HTR-8/SVneo (cell line): ENCODE measurements around the gene ELP6.
"Not testable (repeated sequence)": the region's sequence is repeated elsewhere in the genome, so short reads cannot be mapped to it uniquely, and the experiment has no call there.

Experiments
- DNase-seq: peaks from one replicate; pipeline ENCODE4 v3.0.0; 2011; ENCODE audit warnings: low spot score, mixed read lengths; ENCODE audit not compliant: insufficient read length
- FAIRE-seq: peaks from 2 replicates; lab custom pipeline; 2011; peaks lifted over from hg19 to GRCh38; lab: Jason Lieb, UNC

The ELP6 gene

DNA sequence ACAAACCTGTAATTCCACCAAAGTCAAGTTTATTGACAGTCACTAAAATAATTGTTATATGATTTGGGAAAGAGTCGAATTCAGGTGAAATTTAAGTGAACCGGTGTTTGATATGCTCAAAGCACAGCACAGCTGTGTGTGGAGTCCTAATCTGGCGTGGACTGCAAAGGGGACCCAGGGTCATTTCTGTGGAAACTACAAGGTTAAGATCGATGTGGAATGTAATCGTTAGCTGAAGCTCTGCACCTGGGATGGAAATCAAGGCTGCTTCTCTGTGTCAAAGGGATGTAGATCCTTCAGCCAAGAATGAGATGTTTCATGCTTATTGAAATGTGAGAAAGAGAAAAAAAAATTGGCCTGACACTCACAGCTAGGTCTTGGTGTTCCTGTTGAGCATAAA, 1.6 kb upstream of the ELP6 start:
- DNase-seq: no peak
- no peak for FAIRE-seq

DNA sequence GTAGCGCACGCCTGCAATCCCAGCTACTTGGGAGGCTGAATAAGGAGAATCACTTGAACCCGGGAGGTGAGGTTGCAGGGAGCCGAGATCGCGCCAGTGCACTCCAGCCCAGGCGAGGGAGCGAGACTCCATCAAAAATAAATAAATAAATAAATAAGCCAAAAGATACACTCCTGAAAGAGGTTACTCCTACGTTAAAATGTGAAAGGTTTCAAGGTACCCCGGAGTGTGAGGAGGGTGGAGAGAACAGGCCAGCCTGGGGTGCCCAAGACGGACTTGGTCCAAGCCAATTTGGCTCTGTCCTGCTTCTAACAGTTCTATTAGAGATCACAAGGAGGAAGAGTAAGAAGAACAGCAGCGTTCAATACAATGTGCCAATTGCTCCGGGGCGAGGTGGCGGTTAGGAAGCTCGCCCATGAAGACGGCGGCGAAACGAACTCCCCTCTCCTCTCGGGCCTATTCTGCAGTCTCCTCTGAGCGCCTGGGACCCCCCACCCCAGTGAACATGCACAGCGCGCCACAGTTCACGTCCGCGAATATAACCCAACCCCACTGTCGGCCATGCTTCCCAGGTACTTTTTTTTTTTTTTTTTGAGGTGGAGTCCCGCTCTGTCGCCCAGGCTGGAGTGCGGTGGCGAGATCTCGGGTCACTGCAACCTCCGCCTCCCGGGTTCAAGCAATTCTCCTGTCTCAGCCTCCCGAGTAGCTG, 942 bp downstream of the ELP6 start:
- no peak for FAIRE-seq
- peak; percentile 7 for DNase-seq

DNA sequence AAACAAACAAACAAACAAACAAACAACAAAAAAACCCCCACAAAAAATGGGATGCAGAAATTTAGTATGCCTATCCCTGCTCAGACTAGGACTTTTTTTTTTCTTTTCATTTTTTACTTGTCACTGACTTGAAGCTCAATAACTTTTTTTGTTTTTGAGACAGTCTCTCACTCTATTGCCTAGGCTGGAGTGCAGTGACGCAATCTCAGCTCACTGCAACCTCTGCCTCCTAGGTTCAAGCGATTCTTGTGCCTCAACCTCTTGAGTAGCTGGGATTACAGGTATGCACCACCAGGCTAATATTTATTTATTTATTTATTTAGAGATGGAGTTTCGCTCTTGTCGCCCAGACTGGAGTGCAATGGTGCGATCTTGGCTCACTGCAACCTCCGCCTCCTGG, 8.2 kb downstream of the ELP6 start:
- DNase-seq, FAIRE-seq: not testable (repeated sequence)

DNA sequence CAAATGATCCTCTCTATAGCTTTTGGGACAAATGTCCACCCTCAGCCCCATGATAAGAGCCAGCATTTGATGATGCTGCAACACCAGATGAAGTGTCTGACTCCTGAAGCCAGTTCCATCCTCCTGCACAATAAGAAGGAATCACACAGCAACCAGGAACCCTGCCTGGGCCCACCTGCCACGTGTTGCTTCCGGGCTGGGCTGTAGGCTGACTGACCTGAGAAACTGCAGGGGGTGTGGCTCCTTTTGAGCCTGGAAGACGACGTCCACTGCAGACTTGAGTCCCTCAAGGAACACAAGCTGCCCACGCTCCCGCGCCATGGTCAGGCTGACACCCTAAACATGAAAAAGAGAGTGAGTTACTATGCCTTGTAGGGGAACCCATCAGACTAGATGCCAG, 9.4 kb downstream of the ELP6 start:
- FAIRE-seq (no peak), DNase-seq (no peak)

DNA sequence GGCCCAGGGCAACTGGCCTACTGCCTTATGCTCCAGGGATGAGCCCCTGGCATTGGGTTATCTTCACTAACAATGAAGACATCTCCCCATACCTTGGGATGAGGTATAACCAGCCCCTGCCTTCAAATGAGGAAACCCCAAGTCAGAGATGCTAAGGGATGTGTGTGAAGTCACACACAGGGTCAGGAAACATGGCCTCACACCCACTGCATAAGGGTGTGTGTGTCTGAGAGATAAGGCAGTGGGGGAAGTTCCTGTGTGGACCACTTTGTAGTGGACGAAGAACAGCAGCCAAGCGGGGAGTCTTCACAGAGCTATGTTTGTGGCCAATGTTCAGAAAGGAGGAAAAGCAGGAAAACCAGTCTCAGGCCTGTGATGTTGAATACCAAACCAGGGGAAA, 10.5 kb downstream of the ELP6 start:
- no peak for DNase-seq
- FAIRE-seq: no peak

- no peak for FAIRE-seq
- no peak for DNase-seq
These were observed 16.6 kb downstream of the ELP6 start for GRCh38 chr3:47496892-47497291.

GRCh38 chr3:47495886-47496285, 17.6 kb downstream of the ELP6 start:
- no peak for FAIRE-seq
- DNase-seq: no peak

- no peak for DNase-seq
- no peak for FAIRE-seq
These were observed 18.4 kb downstream of the ELP6 start for GRCh38 chr3:47495111-47495510.

DNA sequence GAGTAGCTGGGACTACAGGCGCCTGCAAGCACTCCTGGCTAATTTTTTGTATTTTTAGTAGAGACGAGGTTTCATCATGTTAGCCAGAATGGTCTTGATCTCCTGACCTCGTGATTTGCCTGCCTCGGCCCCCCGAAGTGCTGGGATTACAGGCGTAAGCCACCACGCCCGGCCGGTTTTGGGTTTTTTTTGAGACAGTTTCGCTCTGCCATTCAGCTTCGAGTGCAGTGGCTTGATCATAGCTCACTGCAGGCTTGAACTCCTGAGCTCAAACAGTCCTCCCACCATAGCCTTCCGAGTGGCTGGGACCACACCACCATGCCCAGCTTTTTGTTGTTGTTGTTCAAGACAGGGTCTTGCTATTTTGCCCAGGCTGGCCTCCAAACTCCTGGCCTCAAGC, 21.7 kb downstream of the ELP6 start:
- DNase-seq (no peak), FAIRE-seq (no peak)

- FAIRE-seq (no peak), DNase-seq (no peak)
These were observed 22.3 kb downstream of the ELP6 start for GRCh38 chr3:47491186-47491585.

DNA sequence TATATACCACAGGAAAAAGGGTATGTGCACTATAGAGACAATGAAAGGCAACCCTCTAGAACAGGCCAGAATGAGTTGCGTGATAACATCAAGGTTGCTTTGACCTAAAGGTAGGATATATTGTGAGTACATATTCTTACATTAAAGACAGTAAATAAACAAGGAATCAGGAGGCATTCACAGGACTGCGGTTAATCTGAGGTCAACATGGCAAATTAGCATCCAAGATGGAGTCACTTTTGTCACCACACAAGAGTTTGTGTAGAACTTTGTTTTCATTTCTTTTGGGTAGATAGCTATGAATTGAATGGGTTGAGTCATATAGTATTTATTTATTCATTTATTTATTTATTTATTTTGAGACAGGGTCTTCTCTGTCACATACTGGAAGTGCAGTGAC, 26.2 kb downstream of the ELP6 start:
- FAIRE-seq: no peak
- DNase-seq: no peak

DNA sequence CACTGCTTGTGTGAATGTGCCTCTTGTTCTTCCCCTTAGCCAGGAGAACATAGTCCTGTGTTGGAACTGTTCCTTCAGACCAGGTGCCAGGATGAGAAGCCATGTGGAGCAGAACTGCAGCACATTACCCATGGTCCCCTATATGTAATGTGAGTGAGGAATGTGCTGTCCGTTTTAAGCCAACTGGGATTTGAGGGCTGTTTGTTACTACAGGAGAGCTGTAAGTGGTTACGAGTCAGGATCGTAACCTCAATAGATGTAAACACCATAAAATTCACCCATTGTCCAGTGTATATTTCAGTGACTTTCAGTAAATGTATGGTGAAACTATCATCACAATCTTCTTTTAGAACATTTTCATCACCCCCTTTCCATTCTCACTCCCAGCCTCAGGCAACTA, 27.7 kb downstream of the ELP6 start:
- FAIRE-seq (no peak), DNase-seq (no peak)

- FAIRE-seq: no peak
- no peak for DNase-seq
These were observed 31.1 kb downstream of the ELP6 start for GRCh38 chr3:47482366-47482765.

DNA sequence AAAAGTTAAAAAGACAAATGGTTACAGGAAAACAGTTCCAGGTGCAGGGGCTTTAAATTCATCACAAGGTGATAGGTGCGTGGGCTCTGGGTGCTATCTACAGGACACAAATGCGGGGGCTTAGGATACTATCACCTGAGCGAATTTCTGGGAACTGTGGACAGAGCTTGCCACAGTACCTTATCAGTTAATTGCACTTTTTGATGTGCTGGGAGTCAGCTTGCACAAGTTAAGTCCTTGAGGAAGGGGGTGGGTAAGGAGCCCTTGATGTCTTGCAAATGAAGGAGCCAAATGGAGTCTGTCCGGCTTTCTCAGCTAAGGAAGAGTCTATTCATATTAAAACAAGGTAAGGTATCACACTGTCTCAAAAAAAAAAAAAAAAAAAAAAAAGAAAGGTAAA, 31.7 kb downstream of the ELP6 start:
- not testable (repeated sequence) for FAIRE-seq, DNase-seq

- DNase-seq, FAIRE-seq: not testable (repeated sequence)
These were observed 33.2 kb downstream of the ELP6 start for GRCh38 chr3:47480267-47480666.

GRCh38 chr3:47479826-47480160, 33.7 kb downstream of the ELP6 start:
- FAIRE-seq (no peak), DNase-seq (no peak)

DNA sequence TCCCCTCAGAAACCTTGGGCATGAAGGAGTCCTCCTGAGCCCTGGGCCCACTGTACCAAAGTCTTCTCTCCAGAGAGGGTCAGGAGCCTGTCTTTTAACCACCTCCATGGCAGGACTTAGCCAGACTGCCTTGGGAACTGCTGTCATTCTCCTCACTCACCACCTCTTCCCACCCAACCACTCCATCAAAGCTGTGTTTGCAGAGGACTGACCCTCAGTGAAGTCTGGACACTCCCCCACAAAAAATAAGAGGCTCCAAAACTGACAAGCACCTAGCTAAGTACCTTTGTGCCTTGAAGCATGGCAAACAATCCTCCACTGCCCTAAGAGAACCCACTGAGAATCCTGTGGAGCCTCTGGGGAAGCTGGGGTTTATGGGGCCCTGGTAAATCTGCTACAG, 35.5 kb downstream of the ELP6 start:
- DNase-seq (no peak), FAIRE-seq (no peak)

DNA sequence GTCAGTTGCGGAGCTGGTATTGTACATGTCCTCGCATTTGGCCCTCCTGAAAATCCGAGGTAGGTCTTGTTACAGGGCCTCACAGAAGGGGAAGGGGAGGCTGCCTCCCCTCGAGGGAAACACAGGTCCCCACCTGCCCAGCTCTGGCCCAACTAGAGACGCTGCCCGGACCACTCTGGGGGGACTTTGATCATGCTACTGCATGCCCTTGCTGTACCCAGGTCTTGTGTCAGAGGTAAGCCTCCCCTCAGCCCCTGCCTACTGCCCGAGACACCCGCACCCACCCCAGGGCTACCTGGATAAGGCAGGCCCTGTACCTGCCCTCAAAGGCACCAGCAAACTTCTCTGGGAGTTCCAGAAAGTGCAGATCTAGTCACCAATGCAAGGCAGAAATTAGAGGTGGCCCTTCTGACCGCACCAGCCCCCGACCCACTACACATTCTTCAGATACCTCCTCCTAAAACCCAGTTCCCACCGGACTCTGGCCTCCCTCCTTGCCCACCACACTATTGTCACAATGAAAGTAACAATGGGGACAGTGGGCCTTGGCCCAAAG, 36.8 kb downstream of the ELP6 start:
- FAIRE-seq (no peak), DNase-seq (no peak)

DNA sequence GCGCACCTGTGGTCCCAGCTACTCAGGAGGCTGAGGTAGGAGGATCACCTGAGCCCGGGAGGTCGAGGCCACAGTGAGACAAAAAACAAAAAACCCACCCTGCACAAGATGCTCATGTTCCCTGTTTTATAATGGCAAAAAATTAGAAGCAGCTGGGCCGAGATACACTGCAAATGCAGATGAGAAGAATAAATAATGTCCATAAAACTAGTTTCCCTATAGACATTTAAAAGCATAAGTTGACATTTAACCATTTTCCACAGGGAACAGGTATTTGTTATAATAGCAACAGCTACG, 37.2 kb downstream of the ELP6 start:
- FAIRE-seq: no peak

GRCh38 chr3:47475570-47476329, 37.8 kb downstream of the ELP6 start, which contains the start of gene SCAP:
TSS of gene SCAP (minus strand) at chr3:47475941. CDS start at chr3:47442993, 32,948 bp downstream.
- peak; percentile 90 for FAIRE-seq

More for the DNA sequence above, 37.2 kb downstream of the ELP6 start:
- no peak for DNase-seq

GRCh38 chr3:47475029-47475569, 38.4 kb downstream of the ELP6 start:
- DNase-seq: no peak

More at GRCh38 chr3:47475570-47476329, 37.8 kb downstream of the ELP6 start, which contains the start of gene SCAP:
- DNase-seq: peak; percentile 84

More at GRCh38 chr3:47475029-47475569, 38.4 kb downstream of the ELP6 start:
- no peak for FAIRE-seq
